ENCODE data around the gene A3GALT2. TPM values are rescaled to one million over a fixed set of nuclear protein-coding genes. Genes with fewer than 3 reads are reported as not detected.

Gene A3GALT2
- total RNA-seq, 2 experiments from 2014 or later, result not detected

DNA sequence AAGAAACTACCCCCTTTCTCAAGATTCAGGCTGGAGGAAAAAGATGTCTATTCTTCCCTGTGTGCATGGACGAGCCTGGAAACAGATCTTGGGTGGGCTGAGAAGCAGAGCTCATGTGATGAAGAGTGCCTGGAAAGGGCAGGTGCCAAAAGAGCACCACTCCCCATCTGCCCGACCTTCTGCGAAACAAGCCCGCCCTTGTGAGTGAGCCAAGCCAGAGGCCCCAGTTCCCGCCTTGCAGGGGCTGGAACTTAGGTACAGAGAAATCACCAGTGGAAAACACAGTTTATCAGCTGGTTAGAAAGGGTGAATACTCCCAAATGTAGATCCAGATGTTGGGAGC lies 26.7 kb upstream of the A3GALT2 start:
- TF ChIP-seq EZH2phosphoT487 (IDR thresholded peaks at IDR 0.05; ENCODE audit: borderline replicate concordance, low read depth, low read length), result no peak
- TF ChIP-seq, protein P1, sequence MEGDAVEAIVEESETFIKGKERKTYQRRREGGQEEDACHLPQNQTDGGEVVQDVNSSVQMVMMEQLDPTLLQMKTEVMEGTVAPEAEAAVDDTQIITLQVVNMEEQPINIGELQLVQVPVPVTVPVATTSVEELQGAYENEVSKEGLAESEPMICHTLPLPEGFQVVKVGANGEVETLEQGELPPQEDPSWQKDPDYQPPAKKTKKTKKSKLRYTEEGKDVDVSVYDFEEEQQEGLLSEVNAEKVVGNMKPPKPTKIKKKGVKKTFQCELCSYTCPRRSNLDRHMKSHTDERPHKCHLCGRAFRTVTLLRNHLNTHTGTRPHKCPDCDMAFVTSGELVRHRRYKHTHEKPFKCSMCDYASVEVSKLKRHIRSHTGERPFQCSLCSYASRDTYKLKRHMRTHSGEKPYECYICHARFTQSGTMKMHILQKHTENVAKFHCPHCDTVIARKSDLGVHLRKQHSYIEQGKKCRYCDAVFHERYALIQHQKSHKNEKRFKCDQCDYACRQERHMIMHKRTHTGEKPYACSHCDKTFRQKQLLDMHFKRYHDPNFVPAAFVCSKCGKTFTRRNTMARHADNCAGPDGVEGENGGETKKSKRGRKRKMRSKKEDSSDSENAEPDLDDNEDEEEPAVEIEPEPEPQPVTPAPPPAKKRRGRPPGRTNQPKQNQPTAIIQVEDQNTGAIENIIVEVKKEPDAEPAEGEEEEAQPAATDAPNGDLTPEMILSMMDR (conservative IDR thresholded peaks at IDR 0.05; ENCODE audit: low read length), result no peak
- H3K4me3 ChIP-seq (ENCODE audit: low read depth, low read length, poor library complexity, severe bottlenecking), result no peak overlapping the region
- no peaks in the 10 kb centered on the region for H3K9me2 ChIP-seq (ENCODE audit: insufficient read depth, low read length)
- peaks cover 39% of the 10 kb centered on the region for H3K4me1 ChIP-seq (ENCODE audit: insufficient read depth, low read length, poor library complexity, severe bottlenecking)
- H4K20me1 ChIP-seq (ENCODE audit: insufficient read depth, low read length), result peaks cover 17% of the 10 kb centered on the region; the same call in 1 of the 2 replicates
- peak overlapping the region; percentile 74 for H3K4me2 ChIP-seq (ENCODE audit: low read length)
- H3K27ac ChIP-seq (ENCODE audit: low read depth, low read length, poor library complexity, severe bottlenecking), result no peak overlapping the region
- no peaks in the 10 kb centered on the region for H3K9me3 ChIP-seq (ENCODE audit: low read length)
- no peak overlapping the region for H2AFZ ChIP-seq (ENCODE audit: low read length)
- intact Hi-C loops (cut with micrococcal nuclease; ENCODE audit: unreplicated experiment), result no loop called here
- no peak for DNase-seq (ENCODE audit: low spot score)
- H3K79me2 ChIP-seq (ENCODE audit: insufficient read depth, low read depth, low read length), result peaks cover 14% of the 10 kb centered on the region; the same call in 1 of the 2 replicates
- ChIA-PET POLR2A (no interaction called here), CTCF (ENCODE audit: unreplicated experiment) (interaction anchor here (1.1 kb wide), 1 partner anchor 221 kb away, joined by 3 read pairs; no protein-coding TSS in a partner anchor)
- peaks cover 14% of the 10 kb centered on the region; the same call in 1 of the 2 replicates for H3K36me3 ChIP-seq (ENCODE audit: insufficient read depth, low read length)
- no TSS peak for BruUV-seq (replicated peaks)

DNA sequence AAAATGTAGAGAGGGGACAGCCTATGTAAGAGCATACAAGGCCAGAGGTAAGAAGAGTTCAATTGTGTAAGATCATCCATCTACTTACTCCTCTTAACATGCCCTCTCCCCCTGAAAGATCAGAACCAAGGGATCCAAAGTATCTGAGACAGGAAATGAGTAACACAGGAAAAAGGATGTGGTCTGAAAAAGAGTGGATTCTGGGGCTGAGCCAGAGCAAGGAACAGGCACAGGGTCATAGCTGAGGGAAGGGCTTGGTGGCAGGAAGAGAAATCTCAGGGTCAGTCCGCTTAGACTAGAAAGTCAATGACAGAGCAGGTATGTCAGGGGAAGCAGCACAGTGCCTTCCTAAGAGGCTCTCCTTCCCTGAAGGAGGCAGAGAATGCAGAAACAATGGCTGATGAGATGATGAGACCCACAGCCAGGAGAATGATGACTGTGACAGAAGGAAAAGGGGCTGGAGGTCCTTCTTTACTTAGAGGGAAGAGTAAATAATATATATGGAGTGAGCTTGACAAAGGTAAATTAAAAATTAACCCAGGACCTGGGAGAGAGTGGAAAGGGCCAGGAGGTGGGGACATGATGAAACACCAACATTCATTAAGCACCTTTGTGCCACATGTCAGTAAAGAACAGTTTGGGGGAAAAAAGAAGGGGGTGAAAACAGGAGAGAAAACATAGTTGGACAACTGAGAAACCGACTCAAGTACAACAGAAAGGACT lies 26.2 kb upstream of the A3GALT2 start:
- Histone ChIP-seq H3K4me3 (ENCODE audit: low read depth, low read length, poor library complexity, severe bottlenecking) (no peak overlapping the region), H3K4me1 (ENCODE audit: insufficient read depth, low read length, poor library complexity, severe bottlenecking) (peaks cover 44% of the 10 kb centered on the region), H3K9me2 (ENCODE audit: insufficient read depth, low read length) (no peaks in the 10 kb centered on the region), H3K27ac (ENCODE audit: low read depth, low read length, poor library complexity, severe bottlenecking) (no peak overlapping the region), H3K36me3 (ENCODE audit: insufficient read depth, low read length) (peaks cover 14% of the 10 kb centered on the region; the same call in 1 of the 2 replicates), H2AFZ (ENCODE audit: low read length) (no peak overlapping the region), H3K79me2 (ENCODE audit: insufficient read depth, low read depth, low read length) (peaks cover 14% of the 10 kb centered on the region; the same call in 1 of the 2 replicates), H3K4me2 (ENCODE audit: low read length) (peak overlapping the region; percentile 74), H3K9me3 (ENCODE audit: low read length) (no peaks in the 10 kb centered on the region), H4K20me1 (ENCODE audit: insufficient read depth, low read length) (peaks cover 17% of the 10 kb centered on the region; the same call in 1 of the 2 replicates)
- BruUV-seq (replicated peaks), result no TSS peak
- ChIA-PET POLR2A (no interaction called here), CTCF (ENCODE audit: unreplicated experiment) (interaction anchor here (1.1 kb wide), 1 partner anchor 220 kb away, joined by 3 read pairs; no protein-coding TSS in a partner anchor)
- TF ChIP-seq EZH2phosphoT487 (IDR thresholded peaks at IDR 0.05; ENCODE audit: borderline replicate concordance, low read depth, low read length), result no peak
- TF ChIP-seq, protein P1 (conservative IDR thresholded peaks at IDR 0.05; ENCODE audit: low read length), result no peak
- intact Hi-C loops (cut with micrococcal nuclease; ENCODE audit: unreplicated experiment), result no loop called here
- no peak for DNase-seq (ENCODE audit: low spot score)

DNA sequence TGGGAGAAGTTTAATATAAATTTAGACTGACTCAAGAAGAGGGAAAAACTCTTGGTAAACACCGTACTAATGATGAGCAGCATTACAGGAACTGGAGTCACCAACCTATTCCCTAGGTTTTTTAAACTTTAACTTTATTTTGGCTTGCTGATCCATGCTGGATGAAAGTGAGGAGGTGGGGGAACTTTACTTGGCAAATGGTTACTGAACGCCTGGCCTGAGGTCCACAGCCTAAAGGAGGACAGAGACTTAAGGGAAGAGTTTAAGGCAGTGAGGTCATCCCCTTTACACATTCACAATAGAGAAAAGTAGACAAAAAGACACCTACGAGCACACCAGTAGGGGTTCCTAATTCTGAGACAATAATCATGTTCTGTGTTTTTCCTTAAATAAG lies 25.6 kb upstream of the A3GALT2 start:
- Histone ChIP-seq H3K4me2 (ENCODE audit: low read length) (peak overlapping the region; percentile 74; the same call in 1 of the 2 replicates), H3K36me3 (ENCODE audit: insufficient read depth, low read length) (peaks cover 14% of the 10 kb centered on the region; the same call in 1 of the 2 replicates), H3K9me3 (ENCODE audit: low read length) (no peaks in the 10 kb centered on the region), H3K27ac (ENCODE audit: low read depth, low read length, poor library complexity, severe bottlenecking) (no peak overlapping the region), H3K4me1 (ENCODE audit: insufficient read depth, low read length, poor library complexity, severe bottlenecking) (peaks cover 49% of the 10 kb centered on the region), H3K79me2 (ENCODE audit: insufficient read depth, low read depth, low read length) (peaks cover 14% of the 10 kb centered on the region; the same call in 1 of the 2 replicates), H4K20me1 (ENCODE audit: insufficient read depth, low read length) (peaks cover 17% of the 10 kb centered on the region; the same call in 1 of the 2 replicates), H2AFZ (ENCODE audit: low read length) (no peak overlapping the region), H3K4me3 (ENCODE audit: low read depth, low read length, poor library complexity, severe bottlenecking) (no peak overlapping the region), H3K9me2 (ENCODE audit: insufficient read depth, low read length) (no peaks in the 10 kb centered on the region)
- no TSS peak for BruUV-seq (replicated peaks)
- POLR2A ChIA-PET, result no interaction called here
- DNase-seq (ENCODE audit: low spot score), result no peak
- CTCF ChIA-PET (ENCODE audit: unreplicated experiment), result no interaction called here
- intact Hi-C loops (cut with micrococcal nuclease; ENCODE audit: unreplicated experiment), result no loop called here
- TF ChIP-seq EZH2phosphoT487 (IDR thresholded peaks at IDR 0.05; ENCODE audit: borderline replicate concordance, low read depth, low read length), result no peak
- TF ChIP-seq, protein P1 (conservative IDR thresholded peaks at IDR 0.05; ENCODE audit: low read length), result no peak
